Activated CD4-positive, alpha-beta T cell treated with anti-CD3 and anti-CD28 coated beads for 36 hours (primary cell): ENCODE measurements around the gene NLRC5. TPM values are rescaled to one million over a fixed set of nuclear protein-coding genes. Genes with fewer than 3 reads are reported as not detected.
"Not testable (repeated sequence)": the region's sequence is repeated elsewhere in the genome, so short reads cannot be mapped to it uniquely, and the experiment has no call there.

Source experiments
- ATAC-seq: fragments of 200-7000 bp; cut with Tn5 transposase; one replicate; pipeline ENCODE4 v1.10.0; 2021; ENCODE audit warnings: mild to moderate bottlenecking, moderate library complexity
- CTCF ChIA-PET: fragments of 350-600 bp; sonication (Branson Sonifier 250); formaldehyde crosslinking; loops from one replicate; lab custom pipeline; 2021; ENCODE audit warnings: antibody characterized with exemption; lab: Charles Lee
- POLR2A ChIA-PET: fragments of 350-600 bp; sonication (Branson Sonifier 250); formaldehyde crosslinking; loops from one replicate; lab custom pipeline; 2021; ENCODE audit warnings: antibody characterized with exemption, inconsistent platforms; lab: Charles Lee
- DNase-seq: peaks from one replicate; pipeline ENCODE4 v3.0.0-alpha.2; 2020
- H3K27ac Mint-ChIP-seq: one replicate; pipeline ENCODE4 v1.8.0; 2021; ENCODE audit warnings: mixed read lengths
- H3K27me3 Mint-ChIP-seq: one replicate; pipeline ENCODE4 v1.8.0; 2021; ENCODE audit warnings: mixed read lengths
- H3K36me3 Mint-ChIP-seq: one replicate; pipeline ENCODE4 v1.8.0; 2021; ENCODE audit warnings: low read depth, mixed read lengths
- H3K4me1 Mint-ChIP-seq: one replicate; pipeline ENCODE4 v1.8.0; 2021; ENCODE audit warnings: mixed read lengths
- H3K4me3 Mint-ChIP-seq: one replicate; pipeline ENCODE4 v1.8.0; 2021; ENCODE audit warnings: mild to moderate bottlenecking, moderate library complexity, mixed read lengths
- H3K9me3 Mint-ChIP-seq: one replicate; pipeline ENCODE4 v1.8.0; 2021; ENCODE audit warnings: low read depth, mixed read lengths
- intact Hi-C, 2 experiments: fragments of 100-400 bp; cut with DNase I in 1 of 2; cut with micrococcal nuclease in 1 of 2; formaldehyde crosslinking; loops; one replicate each; pipeline versions ENCODE4 v1.14.2 to v1.15.1; 2022 to 2024; cut with DNase I, micrococcal nuclease
- total RNA-seq, 2 experiments: library from RNA; stranded (reverse); gene quantifications; one replicate each; pipeline ENCODE4 v1.2.3, GENCODE V29; 2021

NLRC5 gene
- total RNA-seq, 2 experiments from 2014 or later: 143 to 175 TPM

GRCh38 chr16:56972403-56973293 lies 16.7 kb upstream of the NLRC5 start:
- Mint-ChIP-seq H3K9me3 (no peaks in the 10 kb centered on the region), H3K27me3 (no peaks in the 10 kb centered on the region), H3K36me3 (peaks cover 3% of the 10 kb centered on the region), H3K4me1 (peaks cover 23% of the 10 kb centered on the region), H3K27ac (no peak overlapping the region), H3K4me3 (no peak overlapping the region)
- ATAC-seq: no peak
- CTCF ChIA-PET: interaction anchor here (0.5 to 3.3 kb wide), 10 partner anchors 7 to 245 kb away, joined by 3 to 20 read pairs (median 3); no protein-coding TSS in a partner anchor
- no peak for DNase-seq
- POLR2A ChIA-PET: no interaction called here
- intact Hi-C loops: no loop called here

DNA sequence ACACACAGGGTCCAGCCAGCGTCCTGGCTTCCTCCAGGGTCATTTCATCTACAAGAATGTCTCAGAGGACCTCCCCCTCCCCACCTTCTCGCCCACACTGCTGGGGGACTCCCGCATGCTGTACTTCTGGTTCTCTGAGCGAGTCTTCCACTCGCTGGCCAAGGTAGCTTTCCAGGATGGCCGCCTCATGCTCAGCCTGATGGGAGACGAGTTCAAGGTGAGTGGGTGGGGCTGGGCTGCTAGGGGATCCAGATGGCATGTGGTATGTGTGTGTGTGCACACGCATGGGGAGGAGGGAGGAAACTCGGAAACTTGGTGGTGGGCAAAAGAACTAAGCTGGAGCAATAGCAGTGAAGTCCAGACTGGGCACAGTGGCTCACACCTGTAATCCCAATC lies 16.1 kb upstream of the NLRC5 start:
- peaks cover 3% of the 10 kb centered on the region for H3K36me3 Mint-ChIP-seq
- intact Hi-C loops: no loop called here
- ChIA-PET POLR2A (no interaction called here), CTCF (interaction anchor here (1.3 to 3.3 kb wide), 3 partner anchors 8 to 22 kb away, joined by 4 to 20 read pairs (median 5); no protein-coding TSS in a partner anchor)
- no peak overlapping the region for H3K27ac Mint-ChIP-seq
- no peaks in the 10 kb centered on the region for H3K9me3 Mint-ChIP-seq
- no peak overlapping the region for H3K4me3 Mint-ChIP-seq
- ATAC-seq (no peak), DNase-seq (no peak)
- H3K27me3 Mint-ChIP-seq: no peaks in the 10 kb centered on the region
- H3K4me1 Mint-ChIP-seq: peaks cover 23% of the 10 kb centered on the region

- ATAC-seq, POLR2A ChIA-PET, H3K4me3 Mint-ChIP-seq, H3K27ac Mint-ChIP-seq, H3K27me3 Mint-ChIP-seq, intact Hi-C loops, H3K36me3 Mint-ChIP-seq, H3K9me3 Mint-ChIP-seq, DNase-seq: not testable (repeated sequence)
- CTCF ChIA-PET: interaction anchor here (1.3 to 3.3 kb wide), 2 partner anchors 8 to 23 kb away, joined by 5 to 20 read pairs; no protein-coding TSS in a partner anchor
- peaks cover 23% of the 10 kb centered on the region for H3K4me1 Mint-ChIP-seq
Observed at GRCh38 chr16:56973899-56974298, 15.5 kb upstream of the NLRC5 start.

GRCh38 chr16:56974549-56975300 lies 14.6 kb upstream of the NLRC5 start:
- Mint-ChIP-seq H3K4me3 (no peak overlapping the region), H3K4me1 (peaks cover 23% of the 10 kb centered on the region), H3K27me3 (no peaks in the 10 kb centered on the region), H3K27ac (peak overlapping the region; percentile 19), H3K36me3 (peaks cover 3% of the 10 kb centered on the region), H3K9me3 (no peaks in the 10 kb centered on the region)
- ChIA-PET POLR2A (no interaction called here), CTCF (interaction anchor here (0.6 to 3.3 kb wide), 3 partner anchors 9 to 17 kb away, joined by 3 to 20 read pairs (median 4); no protein-coding TSS in a partner anchor)
- DNase-seq: no peak
- no peak for ATAC-seq
- intact Hi-C loops: no loop called here

DNA sequence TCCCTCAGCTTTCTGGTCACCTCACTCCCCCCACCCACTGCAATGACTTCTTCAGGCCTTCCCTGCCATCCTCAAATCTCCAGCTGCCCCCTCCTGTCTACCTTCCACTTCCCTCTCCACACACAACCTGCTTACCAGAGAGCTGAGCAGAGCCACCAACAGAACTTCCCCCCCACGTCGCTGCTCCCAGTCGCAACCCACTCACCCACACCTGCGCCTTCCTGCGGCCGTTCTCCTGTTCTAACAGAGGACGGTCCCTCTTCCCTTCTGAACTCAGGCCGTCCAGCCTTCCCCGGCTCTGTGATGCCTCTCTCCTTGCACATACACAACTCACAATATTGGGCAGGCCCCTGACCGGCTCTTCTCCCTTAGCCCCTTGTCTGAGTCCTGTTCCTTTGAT lies 13.6 kb upstream of the NLRC5 start:
- POLR2A ChIA-PET: no interaction called here

DNA sequence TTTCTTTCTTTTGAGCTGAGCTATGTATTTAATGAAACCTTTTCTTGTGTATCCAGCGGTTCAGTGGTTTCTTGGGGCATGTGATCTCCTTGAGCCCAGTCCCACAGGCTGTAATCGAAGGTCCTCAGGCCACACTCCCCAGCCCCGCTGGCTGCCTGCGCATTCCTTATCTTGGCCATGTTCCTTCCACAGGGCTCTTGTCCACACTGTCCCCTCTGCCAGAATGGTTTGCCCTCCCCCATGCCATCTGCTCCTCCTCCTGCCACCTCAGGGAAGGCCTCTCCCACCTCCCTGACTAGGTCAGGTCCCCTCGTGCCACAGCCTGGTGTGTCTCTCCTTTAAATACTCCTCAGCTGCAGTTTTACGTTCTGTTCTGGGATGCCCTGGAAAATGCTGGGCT lies 12.1 kb upstream of the NLRC5 start:
- no peak overlapping the region for H3K27ac Mint-ChIP-seq
- intact Hi-C loops: no loop called here

More for the DNA sequence above, 13.6 kb upstream of the NLRC5 start:
- CTCF ChIA-PET: interaction anchor here (3.3 kb wide), 1 partner anchor 10 kb away, joined by 20 read pairs; no protein-coding TSS in a partner anchor
- no peaks in the 10 kb centered on the region for H3K9me3 Mint-ChIP-seq
- intact Hi-C loops: no loop called here
- H3K4me3 Mint-ChIP-seq: no peak overlapping the region
- H3K27me3 Mint-ChIP-seq: no peaks in the 10 kb centered on the region
- H3K27ac Mint-ChIP-seq: no peak overlapping the region
- H3K4me1 Mint-ChIP-seq: peaks cover 24% of the 10 kb centered on the region
- DNase-seq (no peak), ATAC-seq (no peak)
- H3K36me3 Mint-ChIP-seq: peaks cover 3% of the 10 kb centered on the region

GRCh38 chr16:56977823-56978430 lies 11.4 kb upstream of the NLRC5 start:
- no peaks in the 10 kb centered on the region for H3K9me3 Mint-ChIP-seq
- H3K36me3 Mint-ChIP-seq: peaks cover 16% of the 10 kb centered on the region
- ATAC-seq: no peak
- H3K27ac Mint-ChIP-seq: no peak overlapping the region
- no peak overlapping the region for H3K4me3 Mint-ChIP-seq
- DNase-seq: no peak
- intact Hi-C loops: no loop called here
- peaks cover 43% of the 10 kb centered on the region for H3K4me1 Mint-ChIP-seq
- ChIA-PET CTCF (interaction anchor here (0.5 to 0.9 kb wide), 3 partner anchors 10 to 55 kb away, joined by 3 read pairs; partner anchors contain the start of gene NLRC5), POLR2A (no interaction called here)
- H3K27me3 Mint-ChIP-seq: no peaks in the 10 kb centered on the region

More for the DNA sequence above, 12.1 kb upstream of the NLRC5 start:
- Mint-ChIP-seq H3K27me3 (no peaks in the 10 kb centered on the region), H3K4me1 (peaks cover 38% of the 10 kb centered on the region), H3K4me3 (no peak overlapping the region), H3K36me3 (peaks cover 9% of the 10 kb centered on the region), H3K9me3 (no peaks in the 10 kb centered on the region)
- DNase-seq (no peak), ATAC-seq (no peak)
- ChIA-PET POLR2A (no interaction called here), CTCF (interaction anchor here (0.9 to 1.3 kb wide), 3 partner anchors 11 to 12 kb away, joined by 3 to 4 read pairs (median 3); partner anchors contain the start of gene NLRC5)

- POLR2A ChIA-PET: interaction anchor here (1.1 kb wide), 1 partner anchor 9 kb away, joined by 3 read pairs; no protein-coding TSS in a partner anchor
- H3K27me3 Mint-ChIP-seq: no peaks in the 10 kb centered on the region
- CTCF ChIA-PET: interaction anchor here (1.2 kb wide), 1 partner anchor 14 kb away, joined by 3 read pairs; no protein-coding TSS in a partner anchor
- DNase-seq: no peak
- no peaks in the 10 kb centered on the region for H3K9me3 Mint-ChIP-seq
- H3K36me3 Mint-ChIP-seq: peaks cover 32% of the 10 kb centered on the region
- H3K4me1 Mint-ChIP-seq: peaks cover 43% of the 10 kb centered on the region
- no peak overlapping the region for H3K4me3 Mint-ChIP-seq
- intact Hi-C loops: no loop called here
- no peak for ATAC-seq
- H3K27ac Mint-ChIP-seq: no peak overlapping the region
Observed at GRCh38 chr16:56980201-56980535, 9.2 kb upstream of the NLRC5 start.

- Mint-ChIP-seq H3K9me3 (no peaks in the 10 kb centered on the region), H3K27me3 (no peaks in the 10 kb centered on the region), H3K27ac (peak overlapping the region; percentile 43), H3K4me3 (no peak overlapping the region), H3K36me3 (peaks cover 39% of the 10 kb centered on the region), H3K4me1 (peaks cover 45% of the 10 kb centered on the region)
- CTCF ChIA-PET: interaction anchor here (0.9 to 1.3 kb wide), 3 partner anchors 9 to 39 kb away, joined by 3 read pairs; no protein-coding TSS in a partner anchor
- intact Hi-C loops: no loop called here
- ATAC-seq (no peak), DNase-seq (no peak)
- POLR2A ChIA-PET: interaction anchor here (1.1 kb wide), 1 partner anchor 10 kb away, joined by 3 read pairs; no protein-coding TSS in a partner anchor
Observed at GRCh38 chr16:56980792-56981724, 8.3 kb upstream of the NLRC5 start.

GRCh38 chr16:56981729-56982271 lies 7.6 kb upstream of the NLRC5 start:
- ATAC-seq: no peak
- Mint-ChIP-seq H3K27me3 (no peaks in the 10 kb centered on the region), H3K27ac (no peak overlapping the region), H3K9me3 (no peaks in the 10 kb centered on the region), H3K36me3 (peaks cover 40% of the 10 kb centered on the region), H3K4me1 (peaks cover 48% of the 10 kb centered on the region), H3K4me3 (no peak overlapping the region)
- ChIA-PET CTCF (interaction anchor here (1.3 to 1.4 kb wide), 2 partner anchors 9 to 188 kb away, joined by 3 read pairs; no protein-coding TSS in a partner anchor), POLR2A (no interaction called here)
- intact Hi-C loops: no loop called here
- DNase-seq: no peak
